ENCODE results near the gene CAMK1D.
"Not testable (repeated sequence)": the region's sequence is repeated elsewhere in the genome, so short reads cannot be mapped to it uniquely, and the experiment has no call there.

CAMK1D gene

GRCh38 chr10:12348870-12349628 lies at the start of gene CAMK1D:
CAMK1D (plus strand) TSS chr10:12349547.
- DNase-seq = peak; percentile 60 to 87 (median 74)

- not testable (repeated sequence) for DNase-seq
These were observed 48.3 kb upstream of the CAMK1D start for GRCh38 chr10:12301036-12301435.

- no peak for DNase-seq
These were observed 41.3 kb upstream of the CAMK1D start for GRCh38 chr10:12308057-12308456.

GRCh38 chr10:12308736-12309375 lies 40.5 kb upstream of the CAMK1D start:
- no peak for DNase-seq

GRCh38 chr10:12309783-12310182 lies 39.6 kb upstream of the CAMK1D start:
- not testable (repeated sequence) for DNase-seq

GRCh38 chr10:12314836-12315235 lies 34.5 kb upstream of the CAMK1D start:
- no peak for DNase-seq

- DNase-seq = no peak
These were observed 30.3 kb upstream of the CAMK1D start for GRCh38 chr10:12319076-12319475.

GRCh38 chr10:12320892-12321291 lies 28.5 kb upstream of the CAMK1D start:
- no peak for DNase-seq

GRCh38 chr10:12321641-12322040 lies 27.7 kb upstream of the CAMK1D start:
- no peak for DNase-seq

- no peak for DNase-seq
These were observed 26.7 kb upstream of the CAMK1D start for GRCh38 chr10:12322583-12323131.

- DNase-seq = no peak
These were observed 24.8 kb upstream of the CAMK1D start for GRCh38 chr10:12324530-12324929.

- DNase-seq = no peak
These were observed 22.3 kb upstream of the CAMK1D start for GRCh38 chr10:12327074-12327473.

- DNase-seq = no peak
These were observed 21.9 kb upstream of the CAMK1D start for GRCh38 chr10:12327476-12327875.

GRCh38 chr10:12328312-12328711 lies 21.0 kb upstream of the CAMK1D start:
- not testable (repeated sequence) for DNase-seq

GRCh38 chr10:12332572-12333379 lies 16.6 kb upstream of the CAMK1D start:
- DNase-seq = no peak

- no peak for DNase-seq
These were observed 15.8 kb upstream of the CAMK1D start for GRCh38 chr10:12333380-12334185.

GRCh38 chr10:12334186-12334530 lies 15.2 kb upstream of the CAMK1D start:
- no peak for DNase-seq

GRCh38 chr10:12335169-12335568 lies 14.2 kb upstream of the CAMK1D start:
- DNase-seq = not testable (repeated sequence)

- DNase-seq = no peak
These were observed 11.6 kb upstream of the CAMK1D start for GRCh38 chr10:12337453-12338372.

GRCh38 chr10:12338981-12339380 lies 10.4 kb upstream of the CAMK1D start:
- DNase-seq = no peak

- no peak for DNase-seq
These were observed 9.0 kb upstream of the CAMK1D start for GRCh38 chr10:12340371-12340770.
